Neural progenitor cell (in vitro differentiated cells): ENCODE measurements around the gene CXCL6.

ENCODE experiments used
- CTCF ChIP-seq: fragments of 200-600 bp; sonication (generic); IDR thresholded peaks from 2 replicates; pipeline ENCODE4 v1.5.1; 2017; ENCODE audit warnings: antibody characterized with exemption, mild to moderate bottlenecking
- EZH2 ChIP-seq: fragments of 200-600 bp; sonication (generic); IDR thresholded peaks from 2 replicates; pipeline ENCODE4 v1.6.1; 2017; ENCODE audit warnings: antibody characterized with exemption, mild to moderate bottlenecking, moderate library complexity
- EZH2phosphoT487 ChIP-seq: fragments of 200-600 bp; sonication (generic); IDR thresholded peaks from 2 replicates; pipeline ENCODE4 v1.6.1; 2017; ENCODE audit warnings: antibody characterized with exemption

- no peak for TF ChIP-seq EZH2phosphoT487
- no peak for TF ChIP-seq CTCF
- no peak for TF ChIP-seq EZH2
Observed at GRCh38 chr4:73885574-73886267, 49.2 kb downstream of the CXCL6 start.
